ENCODE data around the gene ABCC1.

Gene ABCC1

GRCh38 chr16:16073891-16074881 lies 124.8 kb downstream of the ABCC1 start:
- H3K36me3 Mint-ChIP-seq (ENCODE audit: low read depth) = peaks cover 39% of the 10 kb centered on the region
- H3K27me3 Mint-ChIP-seq (ENCODE audit: low read depth, poor library complexity) = peaks cover 4% of the 10 kb centered on the region
- peak overlapping the region; percentile 98 for H3K27ac Mint-ChIP-seq
- TF ChIP-seq CTCF (IDR thresholded peaks at IDR 0.05) = no peak
- peak; percentile 56 for DNase-seq
- peak overlapping the region; percentile 41 for H3K4me3 Mint-ChIP-seq
- peaks cover 22% of the 10 kb centered on the region for H3K4me1 Mint-ChIP-seq
- H3K9me3 Mint-ChIP-seq = no peaks in the 10 kb centered on the region

GRCh38 chr16:16075488-16076422 lies 126.3 kb downstream of the ABCC1 start:
- no peak overlapping the region for H3K4me3 Mint-ChIP-seq
- no peak for TF ChIP-seq CTCF (IDR thresholded peaks at IDR 0.05)
- peaks cover 42% of the 10 kb centered on the region for H3K36me3 Mint-ChIP-seq (ENCODE audit: low read depth)
- peaks cover 22% of the 10 kb centered on the region for H3K4me1 Mint-ChIP-seq
- DNase-seq = no peak
- no peaks in the 10 kb centered on the region for H3K9me3 Mint-ChIP-seq
- H3K27me3 Mint-ChIP-seq (ENCODE audit: low read depth, poor library complexity) = peaks cover 4% of the 10 kb centered on the region
- H3K27ac Mint-ChIP-seq = peak overlapping the region; percentile 73

- no peaks in the 10 kb centered on the region for H3K9me3 Mint-ChIP-seq
- no peak overlapping the region for H3K4me3 Mint-ChIP-seq
- no peak for DNase-seq
- H3K27ac Mint-ChIP-seq = no peak overlapping the region
- peaks cover 47% of the 10 kb centered on the region for H3K36me3 Mint-ChIP-seq (ENCODE audit: low read depth)
- no peak for TF ChIP-seq CTCF (IDR thresholded peaks at IDR 0.05)
- H3K27me3 Mint-ChIP-seq (ENCODE audit: low read depth, poor library complexity) = peaks cover 4% of the 10 kb centered on the region
- peaks cover 22% of the 10 kb centered on the region for H3K4me1 Mint-ChIP-seq
Observed at GRCh38 chr16:16076423-16076813, 127.0 kb downstream of the ABCC1 start.

GRCh38 chr16:16080465-16081065 lies 131.1 kb downstream of the ABCC1 start:
- no peak overlapping the region for H3K27ac Mint-ChIP-seq
- no peak overlapping the region for H3K4me3 Mint-ChIP-seq
- H3K36me3 Mint-ChIP-seq (ENCODE audit: low read depth) = peaks cover 74% of the 10 kb centered on the region
- H3K27me3 Mint-ChIP-seq (ENCODE audit: low read depth, poor library complexity) = peaks cover 4% of the 10 kb centered on the region
- H3K9me3 Mint-ChIP-seq = peaks cover 11% of the 10 kb centered on the region
- DNase-seq = no peak
- peaks cover 5% of the 10 kb centered on the region for H3K4me1 Mint-ChIP-seq
- TF ChIP-seq CTCF (IDR thresholded peaks at IDR 0.05) = no peak

GRCh38 chr16:16081141-16081540 lies 131.7 kb downstream of the ABCC1 start:
- H3K9me3 Mint-ChIP-seq = peaks cover 11% of the 10 kb centered on the region
- no peak overlapping the region for H3K27ac Mint-ChIP-seq
- H3K36me3 Mint-ChIP-seq (ENCODE audit: low read depth) = peaks cover 76% of the 10 kb centered on the region
- H3K27me3 Mint-ChIP-seq (ENCODE audit: low read depth, poor library complexity) = peaks cover 4% of the 10 kb centered on the region
- H3K4me3 Mint-ChIP-seq = no peak overlapping the region
- no peaks in the 10 kb centered on the region for H3K4me1 Mint-ChIP-seq
- DNase-seq = no peak
- no peak for TF ChIP-seq CTCF (IDR thresholded peaks at IDR 0.05)

Data from nephron progenitor cell (in vitro differentiated cells).